ENCODE measurements around the gene SGMS1.

DNA sequence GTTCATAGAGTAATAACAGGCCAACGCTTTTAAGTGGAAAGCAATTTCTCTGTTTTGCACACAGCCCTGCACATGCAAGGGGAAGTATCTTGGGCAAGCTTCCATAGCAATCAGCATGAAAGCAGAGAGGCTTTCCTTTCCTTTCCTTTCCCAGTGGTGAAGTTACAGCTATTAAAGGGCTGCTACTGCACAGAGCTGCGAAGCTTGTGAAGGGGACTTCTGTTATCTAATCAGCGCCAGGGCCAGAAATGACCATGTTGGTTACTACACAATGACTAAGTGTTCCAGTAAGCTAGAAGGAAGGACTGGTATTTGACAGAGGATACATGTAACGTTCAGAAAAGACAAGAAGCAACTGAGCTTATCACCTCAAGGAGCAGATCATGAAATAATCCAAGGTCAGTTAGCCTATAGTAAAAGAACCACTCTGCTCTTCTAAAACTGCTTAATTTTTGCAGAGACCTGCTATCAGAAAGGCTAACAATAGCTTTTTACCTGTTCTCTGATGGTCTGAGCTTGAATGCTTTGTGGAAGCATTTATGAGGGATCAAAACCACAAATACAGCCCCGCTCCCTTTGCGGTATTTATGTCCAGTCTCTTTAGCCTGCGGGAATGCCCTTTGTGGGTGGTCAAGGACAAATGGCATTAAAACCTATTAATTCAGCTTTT is 45.9 kb downstream of the SGMS1 start:
- TF ChIP-seq, protein P1, sequence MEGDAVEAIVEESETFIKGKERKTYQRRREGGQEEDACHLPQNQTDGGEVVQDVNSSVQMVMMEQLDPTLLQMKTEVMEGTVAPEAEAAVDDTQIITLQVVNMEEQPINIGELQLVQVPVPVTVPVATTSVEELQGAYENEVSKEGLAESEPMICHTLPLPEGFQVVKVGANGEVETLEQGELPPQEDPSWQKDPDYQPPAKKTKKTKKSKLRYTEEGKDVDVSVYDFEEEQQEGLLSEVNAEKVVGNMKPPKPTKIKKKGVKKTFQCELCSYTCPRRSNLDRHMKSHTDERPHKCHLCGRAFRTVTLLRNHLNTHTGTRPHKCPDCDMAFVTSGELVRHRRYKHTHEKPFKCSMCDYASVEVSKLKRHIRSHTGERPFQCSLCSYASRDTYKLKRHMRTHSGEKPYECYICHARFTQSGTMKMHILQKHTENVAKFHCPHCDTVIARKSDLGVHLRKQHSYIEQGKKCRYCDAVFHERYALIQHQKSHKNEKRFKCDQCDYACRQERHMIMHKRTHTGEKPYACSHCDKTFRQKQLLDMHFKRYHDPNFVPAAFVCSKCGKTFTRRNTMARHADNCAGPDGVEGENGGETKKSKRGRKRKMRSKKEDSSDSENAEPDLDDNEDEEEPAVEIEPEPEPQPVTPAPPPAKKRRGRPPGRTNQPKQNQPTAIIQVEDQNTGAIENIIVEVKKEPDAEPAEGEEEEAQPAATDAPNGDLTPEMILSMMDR (IDR thresholded peaks at IDR 0.05; ENCODE audit: insufficient read depth, low read length, poor library complexity, severe bottlenecking): no peak
- TF ChIP-seq EZH2phosphoT487 (conservative IDR thresholded peaks at IDR 0.05; ENCODE audit: low read length): no peak
